Parathyroid adenoma (tissue), 2 donors: ENCODE measurements around the gene CLDN24.
"Not testable (repeated sequence)": the region's sequence is repeated elsewhere in the genome, so short reads cannot be mapped to it uniquely, and the experiment has no call there.

Source experiments
- H2AFZ ChIP-seq: fragments of 300-600 bp; sonication (generic); one replicate; pipeline ENCODE4 v1.7.0; 2017; ENCODE audit warnings: antibody characterized with exemption, mild to moderate bottlenecking
- H3K27ac ChIP-seq: fragments of 300-600 bp; sonication (generic); one replicate; pipeline ENCODE4 v1.7.0; 2017
- H3K27me3 ChIP-seq: fragments of 300-600 bp; sonication (generic); one replicate; pipeline ENCODE4 v1.7.0; 2017; ENCODE audit warnings: low read length; ENCODE audit not compliant: control insufficient read depth, insufficient read depth
- H3K36me3 ChIP-seq: fragments of 300-600 bp; sonication (generic); one replicate; pipeline ENCODE4 v1.7.0; 2017; ENCODE audit warnings: low read length; ENCODE audit not compliant: control insufficient read depth, insufficient read depth
- H3K4me1 ChIP-seq: fragments of 300-600 bp; sonication (generic); one replicate; pipeline ENCODE4 v1.7.0; 2017; ENCODE audit warnings: control low read depth
- H3K4me2 ChIP-seq: fragments of 300-600 bp; sonication (generic); one replicate; pipeline ENCODE4 v1.7.0; 2017; ENCODE audit warnings: low read length
- H3K4me3 ChIP-seq: fragments of 300-600 bp; sonication (generic); one replicate; pipeline ENCODE4 v1.7.0; 2017; ENCODE audit warnings: low read depth, low read length
- H3K79me2 ChIP-seq: fragments of 300-600 bp; sonication (generic); one replicate; pipeline ENCODE4 v1.7.0; 2017; ENCODE audit warnings: control low read depth
- H3K9ac ChIP-seq: fragments of 300-600 bp; sonication (generic); one replicate; pipeline ENCODE4 v1.7.0; 2017; ENCODE audit warnings: mild to moderate bottlenecking
- H3K9me3 ChIP-seq: fragments of 300-600 bp; sonication (generic); one replicate; pipeline ENCODE4 v1.7.0; 2017; ENCODE audit warnings: low read length; ENCODE audit not compliant: control insufficient read depth
- TF ChIP-seq, protein P1 (sequence below): fragments of 300-600 bp; sonication (generic); IDR thresholded peaks from one replicate; pipeline ENCODE4 v1.7.0; 2017; ENCODE audit warnings: antibody characterized with exemption, mild to moderate bottlenecking
- donor health status: primary hyperparathyroidism.

Gene CLDN24

DNA sequence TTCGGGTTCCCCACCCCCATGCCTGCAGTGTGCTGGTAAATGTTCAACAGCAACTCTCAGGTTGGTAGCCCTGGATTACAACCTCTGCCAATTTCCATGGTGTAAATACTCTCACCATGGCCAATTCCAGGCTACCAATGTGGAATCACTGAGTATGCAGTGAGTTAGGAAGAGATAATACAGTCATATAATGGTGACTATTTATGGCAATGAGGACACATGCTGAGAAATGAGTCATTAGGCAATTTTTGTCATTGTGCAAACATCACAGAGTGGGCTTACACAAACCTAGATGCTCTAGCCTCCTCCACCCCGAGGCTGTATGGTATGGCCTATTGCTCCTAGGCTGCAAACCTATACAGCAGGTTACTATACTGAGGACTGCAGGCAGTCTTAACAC, 4.6 kb upstream of the CLDN24 start:
- Histone ChIP-seq H3K27me3 (no peaks in the 10 kb centered on the region), H2AFZ (no peak overlapping the region)
- TF ChIP-seq, protein P1, sequence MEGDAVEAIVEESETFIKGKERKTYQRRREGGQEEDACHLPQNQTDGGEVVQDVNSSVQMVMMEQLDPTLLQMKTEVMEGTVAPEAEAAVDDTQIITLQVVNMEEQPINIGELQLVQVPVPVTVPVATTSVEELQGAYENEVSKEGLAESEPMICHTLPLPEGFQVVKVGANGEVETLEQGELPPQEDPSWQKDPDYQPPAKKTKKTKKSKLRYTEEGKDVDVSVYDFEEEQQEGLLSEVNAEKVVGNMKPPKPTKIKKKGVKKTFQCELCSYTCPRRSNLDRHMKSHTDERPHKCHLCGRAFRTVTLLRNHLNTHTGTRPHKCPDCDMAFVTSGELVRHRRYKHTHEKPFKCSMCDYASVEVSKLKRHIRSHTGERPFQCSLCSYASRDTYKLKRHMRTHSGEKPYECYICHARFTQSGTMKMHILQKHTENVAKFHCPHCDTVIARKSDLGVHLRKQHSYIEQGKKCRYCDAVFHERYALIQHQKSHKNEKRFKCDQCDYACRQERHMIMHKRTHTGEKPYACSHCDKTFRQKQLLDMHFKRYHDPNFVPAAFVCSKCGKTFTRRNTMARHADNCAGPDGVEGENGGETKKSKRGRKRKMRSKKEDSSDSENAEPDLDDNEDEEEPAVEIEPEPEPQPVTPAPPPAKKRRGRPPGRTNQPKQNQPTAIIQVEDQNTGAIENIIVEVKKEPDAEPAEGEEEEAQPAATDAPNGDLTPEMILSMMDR = no peak

DNA sequence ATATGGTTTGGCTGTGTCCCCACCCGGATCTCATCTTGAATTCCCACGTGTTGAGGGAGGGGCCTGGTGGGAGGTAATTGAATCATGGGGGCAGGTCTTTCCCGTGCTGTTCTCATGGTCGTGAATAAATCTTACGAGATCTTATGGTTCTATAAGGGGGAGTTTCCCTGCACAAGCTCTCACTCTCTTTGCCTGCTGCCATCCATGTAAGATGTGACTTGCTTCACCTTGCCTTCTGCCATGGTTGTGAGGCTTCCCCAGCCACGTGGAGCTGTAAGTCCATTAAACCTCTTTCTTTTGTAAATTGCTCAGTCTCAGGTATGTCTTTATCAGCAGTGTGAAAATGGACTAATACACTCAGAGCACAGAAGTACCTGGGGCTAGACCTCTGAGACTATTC, 4.2 kb upstream of the CLDN24 start:
- H3K9me3 ChIP-seq, H3K79me2 ChIP-seq, H3K4me1 ChIP-seq: not testable (repeated sequence)

More for the DNA sequence above, 4.6 kb upstream of the CLDN24 start:
- no peak overlapping the region for H3K4me3 ChIP-seq
- H3K9ac ChIP-seq = no peak overlapping the region
- H3K79me2 ChIP-seq = no peaks in the 10 kb centered on the region
- H3K4me1 ChIP-seq = peaks cover 2% of the 10 kb centered on the region
- H3K4me2 ChIP-seq = no peak overlapping the region
- H3K27ac ChIP-seq = no peak overlapping the region
- no peaks in the 10 kb centered on the region for H3K36me3 ChIP-seq
- no peaks in the 10 kb centered on the region for H3K9me3 ChIP-seq

DNA sequence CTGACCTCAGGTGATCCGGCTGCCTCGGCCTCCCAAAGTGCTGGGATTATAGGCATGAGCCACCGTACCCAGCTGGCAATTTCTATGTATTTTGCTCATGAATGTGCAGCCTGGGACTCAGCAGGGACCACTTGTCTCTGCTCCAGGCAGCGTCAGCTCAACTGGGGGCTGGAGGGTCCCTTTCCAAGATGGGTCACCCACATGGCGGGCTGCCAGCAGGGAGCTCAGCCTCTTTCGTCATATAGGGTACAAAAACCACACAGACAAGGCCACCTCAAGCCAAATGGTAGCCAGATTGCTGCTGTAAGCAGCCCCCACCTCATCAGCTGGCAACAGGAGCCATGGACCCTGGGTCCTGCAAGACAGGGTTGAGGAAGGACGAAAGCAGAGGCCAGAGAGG, 2.4 kb upstream of the CLDN24 start:
- H2AFZ ChIP-seq = no peak overlapping the region
- no peak overlapping the region for H3K4me3 ChIP-seq
- H3K4me2 ChIP-seq = no peak overlapping the region
- no peaks in the 10 kb centered on the region for H3K36me3 ChIP-seq
- H3K79me2 ChIP-seq = no peaks in the 10 kb centered on the region
- H3K9ac ChIP-seq = no peak overlapping the region
- TF ChIP-seq, protein P1 = no peak
- H3K27me3 ChIP-seq = no peaks in the 10 kb centered on the region
- no peaks in the 10 kb centered on the region for H3K4me1 ChIP-seq
- H3K9me3 ChIP-seq = no peaks in the 10 kb centered on the region
- no peak overlapping the region for H3K27ac ChIP-seq

More for the DNA sequence above, 4.2 kb upstream of the CLDN24 start:
- H3K4me3 ChIP-seq, H2AFZ ChIP-seq, H3K9ac ChIP-seq, H3K36me3 ChIP-seq, H3K27me3 ChIP-seq, H3K4me2 ChIP-seq, H3K27ac ChIP-seq: not testable (repeated sequence)

DNA sequence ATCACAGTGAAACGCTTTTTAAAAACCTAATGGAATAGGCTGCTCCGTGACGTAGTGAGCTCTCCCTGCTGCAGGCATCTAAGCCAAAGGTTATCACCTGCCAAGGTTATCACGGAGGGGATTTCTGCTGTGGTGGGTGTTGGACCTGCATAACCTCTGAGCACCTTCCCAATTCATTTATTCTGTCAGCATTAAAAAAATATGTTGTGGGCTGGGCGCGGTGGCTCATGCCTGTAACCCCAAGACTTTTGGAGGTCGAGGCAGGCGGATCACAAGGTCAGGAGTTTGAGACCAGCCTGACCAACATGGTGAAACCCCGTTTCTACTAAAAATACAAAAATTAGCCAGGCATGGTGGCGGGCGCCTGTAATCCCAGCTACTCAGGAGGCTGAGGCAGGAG, 1.8 kb upstream of the CLDN24 start:
- not testable (repeated sequence) for H3K27me3 ChIP-seq, H3K4me1 ChIP-seq

DNA sequence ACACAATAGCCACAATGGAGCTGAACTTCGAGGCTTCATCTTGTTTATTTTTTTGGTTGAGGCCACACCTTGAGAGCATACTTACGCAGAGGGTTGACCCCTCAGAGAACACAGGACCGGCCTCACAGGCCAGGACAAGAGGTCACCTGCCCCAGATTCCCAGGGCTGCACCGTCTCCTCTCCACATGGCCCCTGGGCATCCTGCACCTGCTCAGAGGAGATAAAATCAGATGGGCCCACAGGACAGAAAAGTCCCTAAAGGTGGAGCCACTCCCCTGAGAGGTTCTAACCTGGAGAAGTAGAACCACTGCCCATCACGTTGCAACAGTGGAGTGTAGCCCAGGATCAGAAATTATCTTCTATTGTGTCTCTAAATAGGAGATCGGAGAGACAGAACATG, 1.1 kb upstream of the CLDN24 start:
- no peak overlapping the region for H3K9ac ChIP-seq
- no peaks in the 10 kb centered on the region for H3K9me3 ChIP-seq
- H2AFZ ChIP-seq = no peak overlapping the region
- no peaks in the 10 kb centered on the region for H3K79me2 ChIP-seq
- no peaks in the 10 kb centered on the region for H3K4me1 ChIP-seq
- H3K27ac ChIP-seq = no peak overlapping the region
- no peak overlapping the region for H3K4me3 ChIP-seq
- H3K27me3 ChIP-seq = no peaks in the 10 kb centered on the region
- H3K4me2 ChIP-seq = no peak overlapping the region
- no peaks in the 10 kb centered on the region for H3K36me3 ChIP-seq
- TF ChIP-seq, protein P1 = no peak

More for the DNA sequence above, 1.8 kb upstream of the CLDN24 start:
- H3K9me3 ChIP-seq, H3K79me2 ChIP-seq, H3K36me3 ChIP-seq, H3K4me3 ChIP-seq, H3K9ac ChIP-seq, H2AFZ ChIP-seq, H3K27ac ChIP-seq, H3K4me2 ChIP-seq: not testable (repeated sequence)

GRCh38 chr4:183321516-183321915, 710 bp downstream of the CLDN24 start:
- Histone ChIP-seq H3K36me3 (no peaks in the 10 kb centered on the region), H2AFZ (no peak overlapping the region), H3K4me3 (peak overlapping the region; percentile 6), H3K9me3 (no peaks in the 10 kb centered on the region), H3K79me2 (no peaks in the 10 kb centered on the region), H3K4me2 (no peak overlapping the region), H3K27ac (no peak overlapping the region), H3K27me3 (no peaks in the 10 kb centered on the region), H3K9ac (no peak overlapping the region), H3K4me1 (no peaks in the 10 kb centered on the region)
- TF ChIP-seq, protein P1 = no peak
